ENCODE measurements around the gene CEACAM4.
"Not testable (repeated sequence)": the region's sequence is repeated elsewhere in the genome, so short reads cannot be mapped to it uniquely, and the experiment has no call there.

CEACAM4 gene

GRCh38 chr19:41582577-41583182, 44.2 kb downstream of the CEACAM4 start:
- DNase-seq = not testable (repeated sequence)

- DNase-seq = not testable (repeated sequence)
Observed at GRCh38 chr19:41581068-41581467, 45.8 kb downstream of the CEACAM4 start.

GRCh38 chr19:41578886-41579285, 48.0 kb downstream of the CEACAM4 start:
- no peak for DNase-seq

DNA sequence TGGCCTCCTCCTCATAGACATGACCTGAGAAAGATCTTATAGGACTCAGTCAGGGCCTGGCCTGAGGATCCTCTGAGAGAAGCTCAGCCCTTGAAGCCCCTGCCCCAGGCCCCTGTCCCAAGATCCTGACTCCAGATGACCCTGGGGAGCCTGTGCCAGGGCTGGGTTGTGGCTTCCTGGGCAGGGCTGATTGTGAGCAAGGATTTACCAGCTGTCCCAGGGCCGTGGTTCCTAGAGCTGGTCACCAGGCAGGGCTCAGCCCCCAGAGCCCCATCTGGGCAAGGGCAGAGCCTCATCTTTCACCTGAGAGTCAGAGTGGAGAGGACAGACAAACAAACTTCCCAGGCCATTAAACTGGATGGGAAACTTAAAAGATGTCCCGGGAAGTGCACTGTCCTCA, 49.0 kb downstream of the CEACAM4 start:
- DNase-seq = no peak

GRCh38 chr19:41577144-41577830, 49.6 kb downstream of the CEACAM4 start:
- DNase-seq = no peak

DNA sequence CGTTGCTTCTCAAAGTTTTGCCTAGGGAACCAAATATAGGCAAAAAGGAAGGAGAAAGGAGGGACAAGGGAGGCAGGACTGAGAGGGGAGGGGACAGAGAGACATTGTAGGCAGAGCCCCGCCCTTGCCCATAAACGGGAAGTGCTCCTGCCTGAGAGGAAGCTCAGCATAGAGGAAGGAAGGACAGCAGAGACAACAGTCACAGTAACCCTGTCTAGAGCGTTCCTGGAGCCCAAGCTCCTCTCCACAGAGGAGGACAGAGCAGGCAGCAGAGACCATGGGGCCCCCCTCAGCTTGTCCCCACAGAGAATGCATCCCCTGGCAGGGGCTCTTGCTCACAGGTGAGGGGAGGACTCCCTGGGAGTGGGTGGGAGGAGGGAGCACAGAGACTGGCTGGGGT, 50.9 kb downstream of the CEACAM4 start, which contains the start of gene CEACAM21:
Gene CEACAM21 (plus strand): TSS at position 169 of the 400 bp plus-strand sequence. CDS start 109 bp downstream, at position 278.
- DNase-seq = peak; percentile 92

GRCh38 chr19:41570639-41571112, 56.2 kb downstream of the CEACAM4 start:
- DNase-seq = peak; percentile 82

- DNase-seq = no peak
Observed at GRCh38 chr19:41570179-41570578, 56.7 kb downstream of the CEACAM4 start.

GRCh38 chr19:41569481-41570150, 57.3 kb downstream of the CEACAM4 start:
- DNase-seq = no peak

All from inflammatory macrophage treated with lipopolysaccharide for 4 hours (primary cell).